Stimulated activated CD8-positive, alpha-beta memory T cell treated with anti-CD3 and anti-CD28 coated beads, Interleukin-4, amount 100 ng/mL, for 4 hours (primary cell): Measurements from ENCODE around the gene AACS.

ENCODE experiments used
- DNase-seq, 2 donors: peaks; one replicate each; pipeline ENCODE4 v3.0.0-alpha.2; 2020; ENCODE audit warnings: low read depth in 2 of 2, low spot score in 1 of 2

Gene AACS

GRCh38 chr12:125149160-125150108 is 84.2 kb downstream of the AACS start:
- no peak for DNase-seq

DNA sequence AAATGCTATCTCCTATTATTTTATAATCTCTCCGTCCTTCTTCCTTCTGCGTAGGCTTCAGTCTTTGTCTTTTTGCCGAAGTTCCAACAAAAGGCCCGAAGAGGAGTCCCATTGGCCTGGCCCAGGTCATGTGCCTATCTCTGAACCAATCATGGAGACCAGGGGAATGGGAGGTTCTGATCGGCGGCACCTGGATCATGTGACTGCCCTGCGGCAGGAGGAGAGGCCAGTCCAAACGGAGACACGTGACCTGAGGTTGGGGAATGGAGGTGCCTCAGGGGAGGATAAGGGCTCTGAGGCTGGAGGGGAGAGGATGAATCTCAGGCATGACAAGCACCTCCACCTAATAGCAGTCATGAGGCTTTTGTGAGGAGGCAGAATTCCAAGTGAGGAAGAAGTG is 86.0 kb downstream of the AACS start:
- no peak for DNase-seq

DNA sequence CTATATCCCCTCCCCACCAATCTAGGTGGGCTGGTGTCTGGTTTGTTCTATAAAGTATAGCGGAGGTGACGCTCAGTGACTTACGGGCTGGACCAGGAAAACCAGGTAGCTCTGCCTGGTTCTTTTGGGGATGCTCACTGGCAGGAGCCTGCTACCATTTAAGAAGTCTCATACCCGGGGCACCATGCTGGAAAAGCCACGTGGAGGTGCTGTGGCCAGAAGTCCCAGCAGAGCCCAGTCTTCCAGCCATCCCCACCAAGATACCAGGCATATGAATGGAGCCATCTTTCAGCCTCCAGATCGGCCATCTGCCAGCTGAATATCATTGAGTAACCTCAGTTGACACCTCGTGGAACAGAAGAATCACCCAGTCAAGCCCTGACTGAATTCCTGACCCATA is 87.2 kb downstream of the AACS start:
- DNase-seq = no peak

DNA sequence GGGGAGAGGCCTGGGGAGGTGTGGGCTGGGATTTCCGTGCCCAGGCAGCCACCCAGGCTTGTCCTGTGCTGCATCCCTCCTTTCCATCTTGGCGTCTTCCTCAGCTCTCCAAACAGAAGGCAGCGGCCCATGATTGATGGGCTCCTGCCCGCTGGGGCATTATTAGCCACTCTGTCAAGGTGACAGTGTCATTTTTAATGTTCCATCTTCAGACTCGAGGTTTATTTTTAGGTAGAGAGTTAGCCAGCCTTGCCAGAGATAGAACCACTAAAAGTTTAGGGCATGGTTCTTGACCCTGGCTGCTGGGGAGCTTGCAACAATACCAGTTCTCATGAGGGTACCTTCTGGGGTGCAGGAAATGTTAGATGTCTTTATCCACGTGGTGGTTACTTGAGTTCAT is 90.1 kb downstream of the AACS start:
- no peak for DNase-seq

GRCh38 chr12:125157177-125157576 is 91.9 kb downstream of the AACS start:
- no peak for DNase-seq

- no peak for DNase-seq
These were observed 94.5 kb downstream of the AACS start for GRCh38 chr12:125159702-125160101.

- no peak for DNase-seq
These were observed 95.2 kb downstream of the AACS start for GRCh38 chr12:125160281-125160955.

DNA sequence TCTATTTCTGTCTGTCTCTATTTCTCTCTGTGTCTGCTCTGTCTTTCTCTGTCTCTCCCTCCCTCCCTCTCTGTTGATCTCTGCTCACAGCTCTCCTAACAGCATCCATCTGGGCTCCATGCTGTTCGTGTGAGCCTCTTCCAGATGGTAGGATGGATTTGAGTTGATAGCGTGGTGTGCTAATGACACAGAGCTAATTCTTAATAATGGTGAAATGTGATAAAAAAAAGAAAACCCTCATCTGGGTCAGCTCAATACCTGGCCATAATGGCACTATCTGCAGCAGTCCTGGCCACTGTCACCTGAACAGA is 96.4 kb downstream of the AACS start:
- DNase-seq = no peak

DNA sequence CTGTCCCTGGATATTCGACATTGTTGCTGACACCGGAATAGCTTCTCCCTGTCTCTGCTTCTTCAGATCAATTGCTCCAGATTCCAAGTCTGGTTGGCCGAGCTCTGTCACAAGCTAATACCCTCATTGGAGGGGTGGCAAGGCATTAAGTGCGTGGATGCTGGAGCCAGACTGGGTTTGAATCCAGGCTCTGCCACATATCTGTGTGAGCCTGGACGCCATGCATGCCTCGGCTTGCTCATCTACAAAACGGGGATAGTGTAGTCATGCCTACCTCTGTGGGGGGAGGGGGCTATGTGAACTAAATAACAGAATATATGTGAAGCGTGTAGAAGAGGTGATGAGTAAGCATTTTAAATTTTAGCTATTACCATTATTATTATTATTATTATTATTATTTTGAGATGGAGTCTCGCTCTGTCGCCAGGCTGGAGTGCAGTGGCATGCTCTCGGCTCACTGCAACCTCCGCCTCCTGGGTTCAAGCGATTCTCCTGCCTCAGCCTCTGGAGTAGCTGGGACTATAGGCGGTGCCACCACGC is 97.3 kb downstream of the AACS start:
- no peak for DNase-seq

GRCh38 chr12:125163148-125163547 is 97.9 kb downstream of the AACS start:
- DNase-seq = no peak

DNA sequence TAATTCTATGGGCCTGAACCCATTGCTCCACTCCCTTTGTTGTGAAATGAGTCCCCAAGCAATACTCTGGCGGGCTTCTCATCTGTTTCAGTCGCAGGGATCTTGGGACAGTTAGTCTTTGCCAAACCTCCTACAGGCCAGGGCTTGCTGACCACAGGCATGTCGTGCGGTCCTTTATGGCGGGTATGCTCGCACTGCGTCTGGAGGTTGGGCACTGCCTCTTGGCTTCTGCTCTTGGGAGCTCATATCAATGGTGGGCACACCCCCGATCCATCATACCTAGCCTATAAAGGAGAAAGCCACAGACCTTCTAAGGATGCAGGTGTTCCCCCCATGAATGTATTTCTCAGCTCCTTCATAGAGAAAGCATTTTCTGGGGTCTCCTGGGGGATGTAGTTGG is 99.3 kb downstream of the AACS start:
- DNase-seq = no peak

DNA sequence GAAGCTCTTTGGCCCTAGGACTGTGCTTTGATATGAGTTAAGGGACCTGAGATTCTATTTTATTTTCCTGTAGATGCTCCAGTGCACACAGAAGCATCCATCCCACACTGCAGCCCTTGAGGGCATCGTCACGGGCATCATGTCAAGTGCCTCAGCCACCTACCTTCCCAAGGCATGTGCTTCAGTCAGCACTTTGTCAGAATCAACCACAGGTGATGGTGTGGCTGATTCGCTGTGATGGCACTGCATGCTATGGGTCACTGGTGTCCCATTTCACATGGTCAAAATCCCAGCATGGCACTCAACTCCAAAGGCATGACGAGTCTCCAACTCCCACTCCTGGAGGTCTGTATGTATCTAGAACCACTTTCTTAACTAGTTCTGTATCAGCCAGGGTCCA is 100.8 kb downstream of the AACS start:
- no peak for DNase-seq

DNA sequence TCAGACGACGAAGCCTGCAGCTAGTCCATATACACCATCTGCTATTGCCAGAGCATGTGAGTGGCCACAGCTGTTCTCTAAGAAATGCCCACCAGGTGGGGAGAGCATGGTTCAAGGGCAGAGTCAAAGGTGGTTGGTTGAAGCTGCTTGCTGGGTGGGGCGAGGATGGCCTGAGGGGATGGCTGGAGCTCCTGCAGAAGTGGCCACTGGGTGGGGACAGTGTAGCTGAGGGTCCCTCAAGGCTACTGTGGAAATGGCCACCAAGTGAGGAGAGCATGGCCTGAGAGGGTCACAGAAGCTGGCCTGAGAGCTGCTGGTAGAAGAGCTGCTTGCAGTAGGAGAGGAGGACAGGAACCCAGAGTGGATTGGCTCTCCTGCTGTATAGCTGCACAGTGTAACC is 102.4 kb downstream of the AACS start:
- DNase-seq = no peak

- no peak for DNase-seq
These were observed 104.2 kb downstream of the AACS start for GRCh38 chr12:125169451-125169850.

DNA sequence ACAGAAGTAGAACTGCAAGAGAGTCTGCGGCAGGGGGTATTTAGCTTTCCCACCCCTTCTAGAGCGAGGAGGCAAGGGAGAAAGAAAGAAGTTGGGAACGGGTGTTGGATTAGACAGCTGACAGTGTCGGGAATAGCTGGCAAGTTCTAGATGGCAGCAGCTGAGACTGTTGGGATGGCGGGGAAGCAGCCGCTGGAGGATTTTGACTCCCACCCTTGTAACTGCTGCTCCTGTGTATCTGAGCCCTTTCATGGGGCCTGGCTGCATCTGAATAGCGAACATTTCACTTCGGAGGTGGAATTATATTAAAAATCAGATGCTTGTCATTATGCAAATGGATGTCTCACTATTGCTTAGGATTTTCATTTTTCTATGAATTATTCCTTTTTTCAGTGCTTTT is 104.6 kb downstream of the AACS start:
- no peak for DNase-seq

DNA sequence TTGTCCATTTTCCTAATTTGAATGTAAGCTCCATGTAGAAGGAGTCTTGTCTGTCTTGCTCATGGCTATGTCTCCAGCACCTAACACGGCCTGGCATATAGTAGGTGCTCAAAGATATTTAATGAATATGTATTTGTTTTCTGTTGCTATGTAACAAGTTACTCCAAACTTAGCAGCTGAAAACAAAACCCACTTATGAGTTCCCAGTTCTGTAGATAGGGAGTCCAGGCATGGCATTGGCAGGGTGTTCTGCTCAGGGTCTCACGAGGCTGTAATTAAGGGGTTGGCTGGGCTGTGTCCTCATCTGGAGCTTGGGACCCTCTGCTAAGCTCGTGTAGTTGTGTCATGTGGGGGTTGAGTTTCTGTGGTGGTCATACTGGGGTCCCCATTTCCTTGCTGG is 106.0 kb downstream of the AACS start:
- DNase-seq = no peak

DNA sequence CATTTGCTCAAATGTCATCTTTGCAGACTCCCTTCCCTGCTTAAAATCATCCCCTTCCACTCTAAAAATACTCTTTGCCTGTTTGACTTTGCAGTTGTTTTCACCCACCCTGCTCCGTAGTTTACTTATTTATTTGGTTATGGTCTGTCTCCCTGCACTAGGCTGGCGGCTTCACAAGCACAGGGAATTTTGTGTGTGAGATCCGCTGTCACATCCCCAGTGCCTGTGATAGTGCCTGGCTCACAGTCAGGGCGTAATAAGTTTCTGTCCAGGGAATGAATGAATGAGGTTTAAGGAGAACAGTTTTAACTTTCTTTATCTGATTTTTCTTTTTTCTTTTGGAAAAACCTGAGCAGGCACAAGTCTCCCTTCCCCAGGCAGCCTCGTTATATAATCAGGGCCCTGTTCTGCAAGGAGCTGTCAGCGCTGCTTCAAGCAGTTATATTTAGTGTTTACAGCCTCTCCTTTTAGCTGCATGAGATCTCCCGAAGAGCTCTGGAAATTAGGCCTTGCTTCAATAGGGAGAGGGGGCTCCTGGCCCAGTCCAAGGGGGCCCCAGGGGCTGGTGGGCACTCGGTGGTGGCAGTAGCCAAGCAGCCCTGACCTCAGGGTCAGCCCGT is 107.1 kb downstream of the AACS start:
- no peak for DNase-seq

GRCh38 chr12:125175576-125175975 is 110.3 kb downstream of the AACS start:
- no peak for DNase-seq

- no peak for DNase-seq
These were observed 113.0 kb downstream of the AACS start for GRCh38 chr12:125178222-125178621.

DNA sequence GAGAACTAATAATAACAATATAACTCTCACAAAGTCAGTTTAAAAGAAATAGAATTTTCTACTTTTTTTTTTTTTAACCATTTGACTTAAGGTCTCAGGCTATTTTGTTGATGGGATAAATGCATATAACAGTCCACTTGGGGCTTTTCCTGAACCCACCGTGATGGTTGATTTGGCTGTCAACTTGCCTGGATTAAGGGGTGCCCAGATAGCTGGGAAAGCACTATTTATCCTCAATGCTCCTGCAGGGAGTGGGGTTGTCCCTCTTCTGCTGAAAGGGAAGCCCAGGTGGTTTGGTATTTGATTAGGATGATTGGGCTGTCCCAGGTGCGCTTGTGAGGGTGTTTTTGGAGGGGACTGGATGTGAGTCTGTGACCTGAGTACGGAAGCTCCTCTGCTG is 114.9 kb downstream of the AACS start:
- no peak for DNase-seq

GRCh38 chr12:125181107-125181506 is 115.9 kb downstream of the AACS start:
- no peak for DNase-seq
